H1 (cell line): Measurements from ENCODE around the gene IFT27. TPM values are rescaled to one million over a fixed set of nuclear protein-coding genes. Genes with fewer than 3 reads are reported as not detected.

Experiments used
- CTCF ChIA-PET: fragments of 300-600 bp; sonication (Branson Sonifier 250); formaldehyde crosslinking; loops from one replicate; lab custom pipeline; 2021; ENCODE audit not compliant: partially characterized antibody; lab: Charles Lee
- POLR2A ChIA-PET: fragments of 300-600 bp; sonication (Branson Sonifier 250); formaldehyde crosslinking; loops from one replicate; lab custom pipeline; 2021; ENCODE audit warnings: inconsistent platforms; ENCODE audit not compliant: partially characterized antibody; lab: Charles Lee
- DNase-seq, 2 experiments: peaks; one replicate each; pipeline versions ENCODE4 v3.0.0 to v3.0.0-alpha.2; 2010 to 2022; ENCODE audit warnings: low spot score in 2 of 2, low read depth in 1 of 2, mixed read lengths in 1 of 2
- FAIRE-seq: peaks from 2 replicates; lab custom pipeline; 2011; peaks lifted over from hg19 to GRCh38; lab: Jason Lieb, UNC
- H2AFZ ChIP-seq: 2 replicates; pipeline ENCODE4 v1.8.1; 2012; ENCODE audit warnings: low read length, inconsistent platforms
- H2AK5ac ChIP-seq: 2 replicates; pipeline ENCODE4 v1.6.1; 2013; ENCODE audit warnings: low read depth, low read length
- H2BK120ac ChIP-seq: replicated peaks from 2 replicates; pipeline ENCODE3; 2013; ENCODE audit warnings: low read depth, low read length, inconsistent platforms
- H2BK12ac ChIP-seq: 2 replicates; pipeline ENCODE4 v1.6.1; 2013; ENCODE audit warnings: low read depth, low read length
- H2BK15ac ChIP-seq: 2 replicates; pipeline ENCODE4 v1.6.1; 2013; ENCODE audit warnings: low read length
- H2BK20ac ChIP-seq: 2 replicates; pipeline ENCODE4 v1.6.1; 2013; ENCODE audit warnings: low read length
- H2BK5ac ChIP-seq: 2 replicates; pipeline ENCODE4 v1.6.1; 2013; ENCODE audit warnings: low read depth, low read length
- H3K14ac ChIP-seq: 2 replicates; pipeline ENCODE4 v1.6.1; 2013; ENCODE audit warnings: inconsistent platforms; ENCODE audit not compliant: insufficient read length
- H3K18ac ChIP-seq: 2 replicates; pipeline ENCODE4 v1.6.1; 2013; ENCODE audit warnings: low read length; ENCODE audit errors: extremely low read depth
- H3K23ac ChIP-seq: 2 replicates; pipeline ENCODE4 v1.6.1; 2013; ENCODE audit warnings: inconsistent platforms; ENCODE audit not compliant: insufficient read length
- H3K23me2 ChIP-seq: 2 replicates; pipeline ENCODE4 v1.6.1; 2013; ENCODE audit warnings: low read depth, low read length
- H3K27ac ChIP-seq: 2 replicates; pipeline ENCODE4 v1.6.1; 2011; ENCODE audit warnings: low read depth, low read length, inconsistent platforms
- H3K27me3 ChIP-seq, 4 experiments: replicated peaks in 1 of 4; 1 replicate in 1 of 4; 2 replicates in 3 of 4; pipeline versions ENCODE4 v1.6.1 to v1.8.1; 2011 to 2013; ENCODE audit warnings: low read length in 3 of 4, mild to moderate bottlenecking in 3 of 4, inconsistent platforms in 2 of 4, mixed read lengths in 2 of 4, moderate library complexity in 1 of 4; ENCODE audit not compliant: control insufficient read depth in 3 of 4, insufficient read depth in 3 of 4; ENCODE audit errors: extremely low read depth in 1 of 4
- H3K36me3 ChIP-seq, 4 experiments: 2 replicates each; pipeline versions ENCODE4 v1.6.1 to v1.8.1; 2011 to 2013; ENCODE audit warnings: mild to moderate bottlenecking in 4 of 4, low read length in 3 of 4, moderate library complexity in 2 of 4, control low read depth in 1 of 4, inconsistent platforms in 1 of 4; ENCODE audit not compliant: insufficient read depth in 4 of 4, control insufficient read depth in 2 of 4
- H3K4ac ChIP-seq: replicated peaks from 2 replicates; pipeline ENCODE3; 2013; ENCODE audit warnings: low read length, low read depth, mixed read lengths, inconsistent platforms; ENCODE audit not compliant: insufficient read length
- H3K4me1 ChIP-seq, 4 experiments: replicated peaks in 1 of 4; 1 replicate in 1 of 4; 2 replicates in 3 of 4; pipeline versions ENCODE4 v1.6.1 to v1.8.1; 2011 to 2013; ENCODE audit warnings: low read length in 3 of 4, inconsistent platforms in 2 of 4, mixed read lengths in 1 of 4; ENCODE audit not compliant: insufficient read depth in 4 of 4, control insufficient read depth in 3 of 4
- H3K4me2 ChIP-seq, 2 experiments: 2 replicates each; pipeline versions ENCODE4 v1.6.1 to v1.8.1; 2011 to 2013; ENCODE audit warnings: low read depth in 2 of 2, low read length in 2 of 2, control low read depth in 1 of 2, inconsistent platforms in 1 of 2, mild to moderate bottlenecking in 1 of 2; ENCODE audit not compliant: insufficient read depth in 1 of 2
- H3K4me3 ChIP-seq, 4 experiments: fragments of 200-600, 300-600 bp in 1 of 4; sonication (generic), shearing (Covaris generic), sonication (Bioruptor Twin) in 1 of 4; 2 replicates each; pipeline versions ENCODE4 v1.5.1 to v1.8.1; 2011 to 2016; ENCODE audit warnings: low read length in 4 of 4, low read depth in 3 of 4, control low read depth in 2 of 4, inconsistent platforms in 2 of 4, mild to moderate bottlenecking in 2 of 4, mixed read lengths in 1 of 4, moderate library complexity in 1 of 4; ENCODE audit not compliant: insufficient read depth in 2 of 4; ENCODE audit errors: extremely low read depth in 1 of 4
- H3K56ac ChIP-seq: replicated peaks from 2 replicates; pipeline ENCODE3; 2013; ENCODE audit warnings: low read depth, mild to moderate bottlenecking, mixed read lengths, low read length, inconsistent platforms; ENCODE audit not compliant: insufficient read length
- H3K79me1 ChIP-seq: 2 replicates; pipeline ENCODE4 v1.6.1; 2013; ENCODE audit warnings: low read depth, low read length, control low read depth
- H3K79me2 ChIP-seq, 2 experiments: 2 replicates each; pipeline versions ENCODE4 v1.6.1 to v1.8.1; 2012 to 2013; ENCODE audit warnings: low read length in 2 of 2, mild to moderate bottlenecking in 2 of 2, inconsistent platforms in 1 of 2; ENCODE audit not compliant: insufficient read depth in 2 of 2, control insufficient read depth in 1 of 2
- H3K9ac ChIP-seq, 4 experiments: replicated peaks in 1 of 4; 1 replicate in 1 of 4; 2 replicates in 3 of 4; pipeline versions ENCODE4 v1.6.1 to v1.8.1; 2011 to 2013; ENCODE audit warnings: low read depth in 3 of 4, low read length in 3 of 4, control low read depth in 2 of 4, mild to moderate bottlenecking in 2 of 4, moderate library complexity in 2 of 4, inconsistent platforms in 1 of 4; ENCODE audit errors: extremely low read depth in 1 of 4
- H3K9me3 ChIP-seq, 2 experiments: 2 replicates each; pipeline versions ENCODE4 v1.6.1 to v1.8.1; 2012 to 2013; ENCODE audit warnings: mild to moderate bottlenecking in 2 of 2, moderate library complexity in 2 of 2, control low read depth in 1 of 2, inconsistent platforms in 1 of 2, low read depth in 1 of 2, low read length in 1 of 2, mixed read lengths in 1 of 2; ENCODE audit not compliant: insufficient read depth in 2 of 2
- H4K20me1 ChIP-seq, 2 experiments: replicated peaks in 1 of 2; 2 replicates each; pipeline versions ENCODE3 to v1.8.1; 2011 to 2013; ENCODE audit warnings: inconsistent platforms in 2 of 2, low read length in 2 of 2, mild to moderate bottlenecking in 1 of 2; ENCODE audit not compliant: insufficient read depth in 2 of 2, control insufficient read depth in 1 of 2
- H4K5ac ChIP-seq: 2 replicates; pipeline ENCODE4 v1.6.1; 2013; ENCODE audit warnings: low read length, low read depth, mixed read lengths, inconsistent platforms; ENCODE audit not compliant: insufficient read length
- H4K8ac ChIP-seq: 2 replicates; pipeline ENCODE4 v1.8.0; 2013; ENCODE audit warnings: mild to moderate bottlenecking, moderate library complexity, low read length, inconsistent platforms; ENCODE audit not compliant: insufficient read depth; ENCODE audit errors: extremely low read depth
- H4K91ac ChIP-seq: replicated peaks from 2 replicates; pipeline ENCODE3; 2013; ENCODE audit warnings: low read length, mixed read lengths, inconsistent platforms; ENCODE audit not compliant: insufficient read length
- CHD2 ChIP-seq: IDR thresholded peaks from 2 replicates; pipeline ENCODE4 v1.6.1; 2012; ENCODE audit warnings: low read length, improper control_type of control experiment
- GTF2F1 ChIP-seq: IDR thresholded peaks from 2 replicates; pipeline ENCODE4 v1.6.1; 2012; ENCODE audit warnings: low read depth, low read length, improper control_type of control experiment, borderline replicate concordance
- HDAC2 ChIP-seq, 2 experiments: fragments of 300-600 bp in 1 of 2; sonication (generic) in 1 of 2; IDR thresholded peaks; 2 replicates each; pipeline ENCODE4 v1.6.1; 2011 to 2012; ENCODE audit warnings: low read depth in 2 of 2, low read length in 2 of 2, mild to moderate bottlenecking in 2 of 2, moderate library complexity in 2 of 2, borderline replicate concordance in 1 of 2, inconsistent platforms in 1 of 2
- KDM5A ChIP-seq: fragments of 200-600 bp; IDR thresholded peaks from 2 replicates; pipeline ENCODE4 v1.7.1; 2012; ENCODE audit warnings: mild to moderate bottlenecking, low read length, inconsistent platforms, mixed read lengths
- NANOG ChIP-seq: IDR thresholded peaks from 2 replicates; pipeline ENCODE4 v1.6.1; 2011; ENCODE audit warnings: low read length, low read depth, mild to moderate bottlenecking, inconsistent platforms; ENCODE audit not compliant: insufficient read depth, poor library complexity, severe bottlenecking
- RXRA ChIP-seq: IDR thresholded peaks from 2 replicates; pipeline ENCODE4 v1.6.1; 2011; ENCODE audit warnings: low read depth, mild to moderate bottlenecking, low read length, moderate library complexity; ENCODE audit not compliant: insufficient read depth
- WGBS, 2 experiments: shearing (Covaris generic) in 1 of 2; methylation state at CpG; one replicate each; pipeline versions ENCODE4 v1.1.6 to v1.1.7; 2013 to 2015; ENCODE audit warnings: low lambda C conversion rate in 2 of 2, mixed read lengths in 2 of 2, inconsistent platforms in 1 of 2, low coverage in 1 of 2, missing lambda C conversion rate in 1 of 2; ENCODE audit not compliant: insufficient replicate concordance in 2 of 2, insufficient coverage in 1 of 2, insufficient read length in 1 of 2; ENCODE audit errors: extremely low coverage in 1 of 2, missing lambda C conversion rate in 1 of 2; 5-methylcytosine and 5-hydroxymethylcytosine counted together
- polyA plus RNA-seq, 7 experiments: library from polyadenylated mRNA; depleted of rRNA in 3 of 7; stranded (reverse) in 5 of 7; unstranded in 2 of 7; fragments of >200 nt in 5 of 7; fragments of 200-250 nt in 2 of 7; gene quantifications; 1 replicate in 5 of 7; 2 replicates in 1 of 7; 4 replicates in 1 of 7; pipeline versions ENCODE4 v1.2.1 to v1.2.3, GENCODE V29; 2011 to 2013; ENCODE audit warnings: missing spikeins in 2 of 7, mixed read lengths in 2 of 7
- total RNA-seq: library from RNA; stranded (reverse); fragmentation: NEBNext Ultra II Directional; extraction: Animal tissue kit (Norgen Biotek cat#: 25700); gene quantifications from 2 replicates; pipeline ENCODE4 v1.2.1, GENCODE V29; 2021
- TF ChIP-seq, protein P1 (sequence below): IDR thresholded peaks from 2 replicates; pipeline ENCODE4 v1.6.1; 2012; ENCODE audit warnings: low read length, inconsistent platforms
- TF ChIP-seq, protein P2 (sequence below), 3 experiments: IDR thresholded peaks; 1 replicate in 2 of 3; 2 replicates in 1 of 3; pipeline versions ENCODE4 v1.5.1 to v1.6.1; 2011; ENCODE audit warnings: low read length in 3 of 3, mild to moderate bottlenecking in 3 of 3, inconsistent platforms in 2 of 3, low read depth in 1 of 3, moderate library complexity in 1 of 3; ENCODE audit not compliant: insufficient read depth in 1 of 3; ENCODE audit errors: control extremely low read depth in 1 of 3

IFT27 gene
- total and polyA plus RNA-seq, 2 of the 8 experiments (the other 6 are each of a cell fraction or from before 2014, with no cell fraction given): 36.4 to 46.2 TPM

DNA sequence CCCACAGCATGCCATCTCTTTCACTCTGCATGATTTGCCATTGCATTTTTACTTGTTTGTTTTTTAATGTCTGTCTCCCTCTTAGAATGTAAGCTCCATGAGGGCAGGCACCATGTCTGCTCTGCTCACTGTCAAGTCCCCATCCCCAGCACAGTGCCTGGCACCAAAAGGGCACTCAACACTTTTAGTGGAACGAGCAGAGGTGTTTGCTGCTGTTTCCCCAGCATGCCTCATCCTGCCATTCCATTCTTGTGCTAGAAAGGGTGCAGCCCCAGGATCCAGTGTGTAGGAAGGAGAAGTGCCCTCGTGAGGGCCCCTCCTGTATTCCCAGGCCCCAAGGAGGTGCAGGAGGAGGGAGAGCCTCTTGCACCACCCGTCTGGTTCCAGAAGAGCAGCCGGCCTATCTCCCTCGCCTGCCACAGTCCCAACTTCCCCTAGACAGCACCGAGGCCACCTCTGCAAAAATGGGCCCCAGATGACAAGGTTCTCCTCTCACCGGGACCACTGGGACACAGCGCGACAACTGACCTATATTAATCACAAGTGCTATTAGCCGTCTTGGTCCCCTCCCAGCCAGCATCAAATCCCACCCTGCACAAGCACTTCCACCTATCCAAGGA is 39.1 kb downstream of the IFT27 start:
- Histone ChIP-seq H3K23ac (no peak overlapping the region), H3K4me1 (no peaks in the 10 kb centered on the region), H2BK12ac (no peak overlapping the region), H3K27ac (no peak overlapping the region), H2BK5ac (no peak overlapping the region), H3K9me3 (0 out of 4 replicates have a peak, but pooled peaks cover 0 to 2% of the 10 kb centered on the region in 2 experiments), H3K56ac (no peak overlapping the region), H3K4ac (no peak overlapping the region), H3K4me2 (no peak overlapping the region), H3K4me3 (no peak overlapping the region), H4K20me1 (no peaks in the 10 kb centered on the region), H2BK120ac (no peak overlapping the region), H2BK20ac (0 out of 2 replicates have a peak overlapping the region, but pooled peaks have one; percentile 61), H4K8ac (no peak overlapping the region), H3K36me3 (no peaks in the 10 kb centered on the region), H3K27me3 (peaks cover 0 to 7% (median 1%) of the 10 kb centered on the region in 4 experiments; a peak in 2 of 7 replicates), H3K79me1 (no peaks in the 10 kb centered on the region), H3K9ac (no peak overlapping the region), H3K18ac (no peak overlapping the region), H2AK5ac (no peak overlapping the region), H3K14ac (no peak overlapping the region), H4K5ac (no peak overlapping the region), H2BK15ac (no peak overlapping the region), H3K79me2 (no peaks in the 10 kb centered on the region), H4K91ac (no peak overlapping the region), H2AFZ (no peak overlapping the region), H3K23me2 (no peaks in the 10 kb centered on the region)
- ChIA-PET POLR2A (no interaction called here), CTCF (interaction anchor here (0.9 to 1.5 kb wide), 2 partner anchors 8 to 10 kb away, joined by 3 to 6 read pairs; no protein-coding TSS in a partner anchor)
- no peak for DNase-seq
- FAIRE-seq: no peak
- WGBS, 2 experiments: 93% methylated on average over 7 of the region's 10 CpGs; no CpG with 5 or more reads in 1 of the 2 experiments
- no peak for TF ChIP-seq KDM5A
- TF ChIP-seq, protein P1, sequence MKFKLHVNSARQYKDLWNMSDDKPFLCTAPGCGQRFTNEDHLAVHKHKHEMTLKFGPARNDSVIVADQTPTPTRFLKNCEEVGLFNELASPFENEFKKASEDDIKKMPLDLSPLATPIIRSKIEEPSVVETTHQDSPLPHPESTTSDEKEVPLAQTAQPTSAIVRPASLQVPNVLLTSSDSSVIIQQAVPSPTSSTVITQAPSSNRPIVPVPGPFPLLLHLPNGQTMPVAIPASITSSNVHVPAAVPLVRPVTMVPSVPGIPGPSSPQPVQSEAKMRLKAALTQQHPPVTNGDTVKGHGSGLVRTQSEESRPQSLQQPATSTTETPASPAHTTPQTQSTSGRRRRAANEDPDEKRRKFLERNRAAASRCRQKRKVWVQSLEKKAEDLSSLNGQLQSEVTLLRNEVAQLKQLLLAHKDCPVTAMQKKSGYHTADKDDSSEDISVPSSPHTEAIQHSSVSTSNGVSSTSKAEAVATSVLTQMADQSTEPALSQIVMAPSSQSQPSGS: no peak
- TF ChIP-seq GTF2F1: no peak
- TF ChIP-seq RXRA: no peak
- TF ChIP-seq HDAC2 (IDR thresholded peaks at IDR 0.05; ENCODE audit: borderline replicate concordance in 1 of 2, low read depth in 2 of 2, low read length in 2 of 2): no peak
- no peak for TF ChIP-seq CHD2
- no peak for TF ChIP-seq NANOG
- TF ChIP-seq, protein P2, sequence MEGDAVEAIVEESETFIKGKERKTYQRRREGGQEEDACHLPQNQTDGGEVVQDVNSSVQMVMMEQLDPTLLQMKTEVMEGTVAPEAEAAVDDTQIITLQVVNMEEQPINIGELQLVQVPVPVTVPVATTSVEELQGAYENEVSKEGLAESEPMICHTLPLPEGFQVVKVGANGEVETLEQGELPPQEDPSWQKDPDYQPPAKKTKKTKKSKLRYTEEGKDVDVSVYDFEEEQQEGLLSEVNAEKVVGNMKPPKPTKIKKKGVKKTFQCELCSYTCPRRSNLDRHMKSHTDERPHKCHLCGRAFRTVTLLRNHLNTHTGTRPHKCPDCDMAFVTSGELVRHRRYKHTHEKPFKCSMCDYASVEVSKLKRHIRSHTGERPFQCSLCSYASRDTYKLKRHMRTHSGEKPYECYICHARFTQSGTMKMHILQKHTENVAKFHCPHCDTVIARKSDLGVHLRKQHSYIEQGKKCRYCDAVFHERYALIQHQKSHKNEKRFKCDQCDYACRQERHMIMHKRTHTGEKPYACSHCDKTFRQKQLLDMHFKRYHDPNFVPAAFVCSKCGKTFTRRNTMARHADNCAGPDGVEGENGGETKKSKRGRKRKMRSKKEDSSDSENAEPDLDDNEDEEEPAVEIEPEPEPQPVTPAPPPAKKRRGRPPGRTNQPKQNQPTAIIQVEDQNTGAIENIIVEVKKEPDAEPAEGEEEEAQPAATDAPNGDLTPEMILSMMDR (IDR thresholded peaks at IDR 0.05; ENCODE audit: control extremely low read depth in 1 of 3, insufficient read depth in 1 of 3, low read depth in 1 of 3, low read length in 3 of 3): no peak
